ENCODE results near the gene MTF2. TPM values are rescaled to one million over a fixed set of nuclear protein-coding genes. Genes with fewer than 3 reads are reported as not detected.

The MTF2 gene
- total RNA-seq, 1 donor from 2014 or later: 26.1 TPM

DNA sequence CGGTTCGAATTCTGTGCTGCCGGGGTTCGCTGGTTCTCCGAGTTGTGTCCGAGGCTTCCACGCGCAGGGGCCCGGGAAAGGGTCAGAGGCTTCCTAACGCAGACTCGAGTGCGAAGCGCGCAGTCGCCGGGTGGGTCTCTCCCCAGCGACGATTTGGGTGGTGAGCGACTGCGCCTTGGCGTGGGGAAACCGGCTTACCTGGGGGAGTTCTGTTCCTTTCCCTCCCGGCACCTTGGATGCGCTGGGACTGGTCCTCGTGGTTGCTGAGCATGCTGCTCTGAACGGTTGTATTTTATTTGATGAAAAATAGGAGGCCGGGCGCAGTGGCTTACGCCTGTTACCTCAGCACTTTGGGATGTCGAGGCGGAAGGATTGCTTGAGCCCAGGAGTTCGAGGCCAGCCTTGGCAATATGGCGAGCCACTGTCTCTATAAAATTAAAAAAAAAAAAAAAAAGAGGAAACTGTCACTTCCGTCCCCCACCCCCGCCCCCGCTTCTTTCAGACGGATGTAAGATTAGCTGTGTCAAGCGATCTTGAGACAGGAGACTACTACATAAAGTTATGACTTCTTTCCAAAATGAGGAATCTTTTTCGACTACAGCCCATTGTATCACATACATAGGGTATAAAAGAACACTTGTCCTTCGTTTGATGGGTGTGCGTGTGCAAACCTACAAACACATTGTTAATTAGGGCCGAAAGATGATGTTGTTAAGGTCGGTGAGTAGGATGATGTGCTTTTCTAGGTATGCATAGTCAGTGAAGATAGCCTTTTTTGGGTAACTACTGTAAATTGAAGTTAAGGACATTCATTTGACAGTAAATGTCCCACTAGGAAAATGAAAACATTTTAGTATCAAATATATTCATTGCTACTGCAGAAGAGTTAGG lies 101.9 kb downstream of the MTF2 start, which contains the start of gene CCDC18:
CCDC18 (plus strand) TSS at position 2 of the 891 bp plus-strand sequence. CDS start 2,638 bp downstream, outside the sequence.
- peak; percentile 11 to 51 for DNase-seq (ENCODE audit: low read depth in 2 of 2)

DNA sequence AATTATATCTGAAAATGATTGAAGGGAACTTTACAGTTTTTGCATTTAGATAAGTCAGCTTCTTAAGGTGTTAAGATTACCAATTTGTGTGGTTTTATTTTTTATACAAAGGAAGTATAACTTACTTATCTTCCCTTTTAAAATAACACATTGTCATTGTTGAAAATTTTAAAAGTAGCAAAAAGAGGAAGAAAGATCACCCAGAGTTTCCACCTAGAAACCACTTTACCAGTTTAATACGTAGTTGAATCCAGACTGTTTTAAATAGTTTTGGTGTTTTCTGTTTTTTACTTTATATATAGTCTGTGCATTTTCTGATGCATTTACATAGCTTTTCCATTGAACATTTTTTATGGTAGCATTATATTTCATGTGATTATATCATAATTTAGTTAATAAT lies 107.6 kb downstream of the MTF2 start:
- DNase-seq (ENCODE audit: low read depth in 2 of 2): no peak

Other genes starting within 250 kb of the MTF2 start
- 1,100 and 1,183 TPM in 2 replicates for gene RPL5, start 247.2 kb upstream of the MTF2 start, total RNA-seq
- gene DIPK1A, start 117.8 kb upstream of the MTF2 start, total RNA-seq: 0.13 and 0.76 TPM in 2 replicates
- gene TMED5, start 101.1 kb downstream of the MTF2 start, total RNA-seq: 42.6 and 48.2 TPM in 2 replicates
- 3.7 and 5.9 TPM in 2 replicates for gene CCDC18, start 101.4 kb downstream of the MTF2 start, total RNA-seq

Data from dermis microvascular lymphatic vessel endothelial cell (primary cell).